Activated naive CD8-positive, alpha-beta T cell treated with anti-CD3 and anti-CD28 coated beads for 36 hours (primary cell): ENCODE data around the gene RIMKLB. TPM values are rescaled to one million over a fixed set of nuclear protein-coding genes. Genes with fewer than 3 reads are reported as not detected.

Experiments
- DNase-seq: peaks from one replicate; pipeline ENCODE4 v3.0.0; 2021
- H3K27ac Mint-ChIP-seq: one replicate; pipeline ENCODE4 v1.8.0; 2022; ENCODE audit warnings: mild to moderate bottlenecking, moderate library complexity, mixed read lengths
- H3K27me3 Mint-ChIP-seq: one replicate; pipeline ENCODE4 v1.8.0; 2022; ENCODE audit warnings: mild to moderate bottlenecking, mixed read lengths
- H3K36me3 Mint-ChIP-seq: one replicate; pipeline ENCODE4 v1.8.0; 2021; ENCODE audit warnings: mild to moderate bottlenecking, mixed read lengths
- H3K4me1 Mint-ChIP-seq: one replicate; pipeline ENCODE4 v1.8.0; 2021; ENCODE audit warnings: mixed read lengths
- H3K4me3 Mint-ChIP-seq: one replicate; pipeline ENCODE4 v1.8.0; 2022; ENCODE audit warnings: mild to moderate bottlenecking, moderate library complexity, mixed read lengths
- H3K9me3 Mint-ChIP-seq: one replicate; pipeline ENCODE4 v1.8.0; 2022; ENCODE audit warnings: mixed read lengths
- total RNA-seq, 2 experiments: library from RNA; stranded (reverse); gene quantifications; one replicate each; pipeline ENCODE4 v1.2.3, GENCODE V29; 2021

The RIMKLB gene
- total RNA-seq, 2 experiments from 2014 or later: 7.1 to 8.1 TPM

GRCh38 chr12:8831116-8831515 lies 133.3 kb downstream of the RIMKLB start:
- no peak for DNase-seq
- H3K27me3 Mint-ChIP-seq: peaks cover 4% of the 10 kb centered on the region
- H3K9me3 Mint-ChIP-seq: peaks cover 2% of the 10 kb centered on the region
- peaks cover 4% of the 10 kb centered on the region for H3K4me1 Mint-ChIP-seq
- no peak overlapping the region for H3K27ac Mint-ChIP-seq
- no peak overlapping the region for H3K4me3 Mint-ChIP-seq
- no peaks in the 10 kb centered on the region for H3K36me3 Mint-ChIP-seq

GRCh38 chr12:8832500-8832899 lies 134.7 kb downstream of the RIMKLB start:
- no peaks in the 10 kb centered on the region for H3K36me3 Mint-ChIP-seq
- H3K4me3 Mint-ChIP-seq: no peak overlapping the region
- H3K9me3 Mint-ChIP-seq: no peaks in the 10 kb centered on the region
- no peak for DNase-seq
- peaks cover 9% of the 10 kb centered on the region for H3K27me3 Mint-ChIP-seq
- no peak overlapping the region for H3K27ac Mint-ChIP-seq
- peaks cover under 1% of the 10 kb centered on the region for H3K4me1 Mint-ChIP-seq

Other genes with a start within 250 kb of the RIMKLB start
- not detected for gene CLEC6A, start 242.0 kb upstream of the RIMKLB start, total RNA-seq
- not detected for gene CLEC4D, start 184.5 kb upstream of the RIMKLB start, total RNA-seq
- gene CLEC4E, start 157.1 kb upstream of the RIMKLB start, total RNA-seq: not detected
- gene AICDA, start 85.1 kb upstream of the RIMKLB start, total RNA-seq: not detected
- not detected for gene MFAP5, start 35.2 kb upstream of the RIMKLB start, total RNA-seq
- not detected for gene A2ML1, start 124.6 kb downstream of the RIMKLB start, total RNA-seq
- gene PHC1, start 216.5 kb downstream of the RIMKLB start, total RNA-seq: 10 to 100 TPM; 12.9 to 16.5 TPM